ENCODE data around the gene TULP4.

DNA sequence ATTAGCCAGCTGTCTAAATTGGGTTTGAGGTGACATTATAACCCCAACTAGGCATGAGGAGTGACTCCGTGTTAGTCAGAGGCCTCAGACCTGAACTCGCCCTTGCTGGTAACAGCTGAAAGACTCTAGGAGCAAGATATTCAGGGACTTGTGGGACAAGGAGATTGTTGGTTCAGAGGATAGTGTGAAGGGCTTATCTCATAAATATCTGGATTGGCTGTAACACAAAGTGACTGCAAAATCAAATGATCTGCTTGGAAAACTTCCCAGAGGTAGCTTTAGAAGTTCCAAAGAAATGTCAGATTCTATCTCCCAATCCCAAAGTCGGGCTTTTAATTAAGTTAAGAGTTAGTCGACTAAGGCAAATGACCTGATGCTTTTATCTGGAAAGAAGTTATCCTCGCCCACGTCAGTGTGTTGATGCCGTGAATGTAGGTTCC, 72.4 kb downstream of the TULP4 start:
- TF ChIP-seq, protein P1, sequence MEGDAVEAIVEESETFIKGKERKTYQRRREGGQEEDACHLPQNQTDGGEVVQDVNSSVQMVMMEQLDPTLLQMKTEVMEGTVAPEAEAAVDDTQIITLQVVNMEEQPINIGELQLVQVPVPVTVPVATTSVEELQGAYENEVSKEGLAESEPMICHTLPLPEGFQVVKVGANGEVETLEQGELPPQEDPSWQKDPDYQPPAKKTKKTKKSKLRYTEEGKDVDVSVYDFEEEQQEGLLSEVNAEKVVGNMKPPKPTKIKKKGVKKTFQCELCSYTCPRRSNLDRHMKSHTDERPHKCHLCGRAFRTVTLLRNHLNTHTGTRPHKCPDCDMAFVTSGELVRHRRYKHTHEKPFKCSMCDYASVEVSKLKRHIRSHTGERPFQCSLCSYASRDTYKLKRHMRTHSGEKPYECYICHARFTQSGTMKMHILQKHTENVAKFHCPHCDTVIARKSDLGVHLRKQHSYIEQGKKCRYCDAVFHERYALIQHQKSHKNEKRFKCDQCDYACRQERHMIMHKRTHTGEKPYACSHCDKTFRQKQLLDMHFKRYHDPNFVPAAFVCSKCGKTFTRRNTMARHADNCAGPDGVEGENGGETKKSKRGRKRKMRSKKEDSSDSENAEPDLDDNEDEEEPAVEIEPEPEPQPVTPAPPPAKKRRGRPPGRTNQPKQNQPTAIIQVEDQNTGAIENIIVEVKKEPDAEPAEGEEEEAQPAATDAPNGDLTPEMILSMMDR (IDR thresholded peaks at IDR 0.05), result no peak
- TF ChIP-seq POLR2A (IDR thresholded peaks at IDR 0.05), result no peak

Measured in prostate gland (tissue), 2 donors.